Activated CD4-positive, alpha-beta T cell treated with anti-CD3 and anti-CD28 coated beads, Interleukin-2, amount 50 U/mL, for 1 hour (primary cell): Measurements from ENCODE around the gene GPI.
A peak's percentile ranks its signal among the peaks of the same experiment; 100 is the strongest.

Source experiments
- DNase-seq: peaks from one replicate; pipeline ENCODE4 v3.0.0-alpha.2; 2020

The GPI gene

DNA sequence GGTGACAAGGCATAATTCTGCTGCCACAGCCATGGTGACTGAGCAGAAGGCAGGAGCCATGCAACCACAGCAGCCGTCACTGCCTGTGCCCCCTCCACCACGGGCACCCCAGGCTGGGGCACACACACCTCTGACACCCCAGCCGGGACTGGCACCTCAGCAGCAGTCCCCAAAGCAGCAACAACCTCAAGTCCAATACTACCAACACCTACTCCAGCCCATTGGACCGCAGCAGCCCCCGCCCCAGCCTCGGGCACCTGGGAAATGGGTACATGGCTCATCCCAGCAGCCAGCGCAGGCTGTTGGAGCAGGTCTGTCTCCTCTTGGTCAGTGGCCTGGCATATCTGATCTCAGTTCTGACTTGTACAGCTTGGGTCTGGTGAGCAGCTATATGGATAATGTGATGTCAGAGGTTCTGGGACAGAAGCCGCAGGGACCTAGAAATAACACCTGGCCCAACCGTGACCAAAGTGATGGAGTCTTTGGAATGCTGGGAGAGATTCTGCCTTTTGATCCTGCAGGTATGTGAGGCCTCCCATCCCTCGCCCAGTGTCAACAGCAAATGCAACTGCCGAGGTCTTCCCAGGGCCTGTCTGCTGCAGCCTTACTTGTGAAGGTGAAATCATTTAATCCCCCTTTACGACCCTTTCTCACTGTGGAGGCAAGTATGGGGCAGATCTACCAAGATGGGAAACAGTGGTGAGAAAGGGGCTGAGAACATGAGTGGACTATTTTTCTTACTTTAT, 22.9 kb upstream of the GPI start:
- no peak for DNase-seq

DNA sequence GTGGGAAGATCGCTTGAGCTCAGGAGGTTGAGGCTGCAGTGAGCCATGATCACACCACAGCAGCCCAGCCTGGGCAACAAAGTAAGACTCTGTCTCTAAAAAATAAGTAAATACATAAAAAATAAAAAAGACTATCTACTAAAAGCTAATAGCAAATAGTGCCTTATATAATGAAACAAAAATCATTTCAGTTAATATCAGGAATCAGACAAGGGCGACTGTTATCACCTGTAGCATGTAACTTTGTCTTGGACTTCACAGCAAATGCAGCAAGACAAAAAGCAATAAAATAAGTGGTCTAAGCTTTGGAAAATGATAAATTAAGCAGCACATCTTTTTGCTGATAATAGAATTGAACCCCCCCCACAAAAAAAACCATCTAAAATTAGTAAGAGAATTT, 21.2 kb upstream of the GPI start:
- no peak for DNase-seq

DNA sequence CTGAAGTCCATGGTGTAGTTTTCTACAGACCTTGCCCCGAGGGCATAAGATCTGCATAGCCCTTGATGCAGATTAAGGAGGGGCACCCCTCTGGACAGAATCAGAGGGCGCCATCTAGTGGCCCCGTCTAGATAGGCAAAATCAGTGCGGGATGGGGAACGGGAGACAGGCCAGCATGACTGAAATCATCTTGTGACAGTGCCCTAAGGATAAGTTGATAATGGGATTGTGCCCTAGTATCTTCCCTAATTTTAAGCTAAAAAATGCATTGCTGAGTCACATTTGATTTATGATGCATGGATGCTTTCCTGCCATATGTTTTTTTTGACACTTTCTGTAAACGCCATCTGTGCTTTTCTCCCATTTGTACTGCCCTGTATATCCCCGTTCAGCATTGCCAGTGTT, 19.0 kb upstream of the GPI start:
- DNase-seq: peak; percentile 70

DNA sequence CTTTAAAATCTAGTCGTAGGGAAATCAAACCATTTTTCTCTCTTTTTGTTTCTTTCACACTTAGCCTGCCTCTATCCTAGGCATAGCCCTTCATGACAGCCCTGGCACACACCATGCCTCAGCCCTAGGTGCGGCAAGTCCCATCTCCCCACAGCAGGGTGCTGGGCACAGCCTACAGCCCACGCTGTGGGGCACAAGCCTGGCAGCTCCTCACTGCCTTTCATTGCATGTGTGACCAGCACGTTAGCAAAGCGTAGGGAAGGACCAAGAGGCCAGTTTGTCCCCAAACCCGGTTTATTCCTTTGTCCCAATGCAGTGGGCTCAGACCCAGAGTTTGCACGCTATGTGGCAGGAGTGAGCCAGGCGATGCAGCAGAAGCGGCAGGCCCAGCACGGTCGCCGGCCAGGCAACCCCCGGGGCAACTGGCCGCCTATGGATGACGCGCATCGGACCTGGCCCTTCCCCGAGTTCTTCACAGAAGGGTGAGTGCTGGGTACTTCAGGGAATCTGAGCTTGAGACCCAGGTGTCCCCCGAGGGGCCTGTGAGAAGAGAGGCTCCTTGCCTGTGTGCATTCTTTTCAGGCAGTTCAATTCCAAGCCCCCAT, 17.3 kb upstream of the GPI start:
- DNase-seq: no peak

DNA sequence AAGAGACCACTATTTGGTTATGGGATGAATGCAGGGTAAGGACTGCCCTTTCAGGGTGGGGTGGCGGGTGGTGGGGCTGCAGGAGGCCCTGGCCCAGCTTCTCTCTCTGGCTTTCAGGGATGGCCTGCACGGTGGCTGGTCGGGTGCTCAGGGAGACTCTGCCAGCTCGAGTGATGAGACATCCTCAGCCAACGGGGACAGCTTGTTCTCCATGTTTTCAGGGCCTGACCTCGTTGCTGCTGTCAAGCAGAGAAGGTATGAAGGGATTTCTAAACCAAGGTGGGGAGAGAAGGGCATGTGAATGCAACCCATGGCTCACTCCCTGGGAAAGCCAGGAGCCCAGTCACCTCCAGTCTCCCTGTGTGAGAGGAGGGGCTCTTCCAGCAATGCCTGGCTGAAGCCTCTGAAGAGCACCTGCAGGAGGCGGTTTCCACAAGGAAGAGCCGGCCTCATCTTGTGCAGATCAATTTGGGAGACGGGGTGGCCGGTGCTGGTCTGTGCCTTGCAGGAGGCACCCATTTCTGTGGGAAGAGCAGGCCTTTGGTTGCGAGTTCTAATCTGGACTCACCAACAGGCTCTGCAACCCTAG, 16.0 kb upstream of the GPI start:
- DNase-seq: no peak

DNA sequence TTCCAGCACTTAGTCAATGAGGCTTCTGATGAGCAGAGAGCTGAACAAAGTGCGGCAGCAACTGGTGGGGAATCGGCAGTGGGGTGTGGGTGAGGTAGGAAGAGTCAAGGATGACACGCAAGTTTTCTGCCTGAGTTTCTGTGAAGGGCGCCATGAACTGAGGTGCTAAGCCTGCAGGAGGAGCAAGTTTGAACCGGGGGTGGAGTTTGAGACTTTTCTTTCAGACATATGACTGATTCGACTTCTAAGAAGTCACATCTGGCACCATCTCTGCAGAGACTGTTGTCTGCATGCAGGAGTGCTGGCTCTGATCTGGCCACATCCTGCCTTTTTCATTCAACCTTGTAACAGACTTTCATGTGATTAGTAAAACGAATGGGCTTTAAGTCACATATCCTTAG, 14.8 kb upstream of the GPI start:
- peak; percentile 57 for DNase-seq

DNA sequence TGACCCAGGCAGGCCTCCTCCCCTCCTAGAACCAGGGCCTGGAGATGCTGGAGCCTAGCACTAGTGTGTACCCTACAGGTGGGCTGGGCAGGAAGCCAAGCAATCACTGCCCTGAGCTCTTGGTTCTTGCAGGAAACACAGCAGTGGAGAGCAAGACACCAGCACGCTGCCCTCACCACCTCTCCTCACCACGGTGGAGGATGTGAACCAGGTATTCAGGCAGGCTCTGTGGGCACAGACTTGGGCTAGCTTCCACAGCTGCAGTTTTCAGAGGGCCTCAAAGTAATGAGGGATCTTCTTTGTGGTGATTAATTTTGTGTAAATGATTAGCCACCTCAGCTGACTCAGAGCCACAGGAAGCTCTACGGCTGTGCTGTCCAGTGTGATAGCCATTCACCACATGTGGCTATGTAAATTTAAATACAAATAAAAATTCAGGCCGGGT, 13.6 kb upstream of the GPI start:
- DNase-seq: peak; percentile 5

DNA sequence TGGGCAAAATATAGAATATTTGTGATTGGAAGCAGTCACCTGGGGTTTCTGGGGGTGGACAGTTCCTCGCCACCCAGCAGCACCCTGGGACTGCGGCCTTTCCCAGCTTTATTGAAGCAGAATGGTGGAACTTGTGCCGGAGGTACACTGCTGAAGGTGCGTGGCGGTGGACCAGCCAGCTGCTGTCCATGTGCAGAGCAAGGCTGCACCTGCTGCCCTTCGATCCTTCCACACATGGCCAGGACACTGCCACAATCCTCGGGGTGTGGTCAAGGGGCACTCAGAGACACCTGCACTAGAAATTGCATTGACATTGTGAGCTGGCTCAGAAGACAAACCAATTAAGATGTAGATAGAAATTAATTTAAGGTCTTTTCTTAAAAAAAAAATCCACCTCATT, 11.4 kb upstream of the GPI start:
- DNase-seq: no peak

DNA sequence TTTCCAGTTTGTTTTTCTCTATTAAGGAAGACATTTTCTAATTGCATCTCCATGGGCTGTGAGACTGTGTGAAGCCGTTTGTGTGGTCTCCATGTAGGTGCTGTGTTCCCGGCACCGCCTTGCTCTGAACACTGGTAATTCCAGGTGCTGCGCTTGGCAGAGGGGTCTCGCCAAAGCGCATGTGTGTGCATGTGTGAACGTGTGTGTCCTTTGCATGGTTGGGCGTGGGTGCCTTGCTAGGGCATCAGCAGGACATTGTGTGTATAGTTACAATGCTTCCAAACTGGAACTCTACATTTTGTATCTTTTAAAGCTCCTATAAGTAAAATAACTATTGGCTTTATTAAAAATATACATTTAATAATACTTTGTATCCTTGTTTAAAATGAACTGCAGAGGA, 9.8 kb upstream of the GPI start:
- no peak for DNase-seq

DNA sequence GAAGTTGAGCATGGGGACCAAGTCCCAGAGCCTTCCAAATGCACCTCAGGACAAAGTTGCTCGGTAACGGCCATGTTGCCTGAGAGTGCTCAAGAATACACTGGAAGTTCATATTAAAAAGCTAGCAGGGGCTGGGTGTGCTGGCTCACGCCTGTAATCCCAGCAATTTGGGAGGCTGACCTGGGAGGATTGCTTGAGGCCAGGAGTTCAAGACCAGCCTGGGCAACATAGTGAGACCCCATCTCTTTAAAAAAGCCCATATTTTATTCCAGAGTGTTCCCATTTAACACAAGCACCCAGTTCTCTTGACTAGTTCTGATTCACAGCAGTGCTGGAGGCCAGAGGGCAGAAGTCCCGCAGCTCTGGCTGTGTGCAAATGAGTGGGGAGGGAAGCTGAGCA, 8.1 kb upstream of the GPI start:
- DNase-seq: no peak

DNA sequence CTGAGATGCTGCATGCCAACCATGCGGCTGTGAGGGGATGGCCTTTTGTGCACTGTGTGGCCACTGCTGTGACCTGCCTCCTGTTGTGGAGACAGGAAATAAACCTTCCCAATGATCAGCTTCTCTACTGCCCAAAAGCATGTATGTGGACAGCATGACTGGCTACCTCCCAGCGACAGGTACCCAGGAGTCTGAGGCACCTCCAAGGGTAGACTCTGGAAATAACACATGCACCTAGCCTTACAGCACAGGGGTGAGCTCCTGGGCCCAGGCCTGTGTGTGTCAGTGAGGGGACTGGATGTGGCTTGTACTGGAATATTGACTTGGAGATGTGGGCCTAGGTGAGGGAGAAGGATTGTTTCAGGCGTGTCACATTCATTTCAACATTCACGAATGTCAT, 7.6 kb upstream of the GPI start:
- no peak for DNase-seq

DNA sequence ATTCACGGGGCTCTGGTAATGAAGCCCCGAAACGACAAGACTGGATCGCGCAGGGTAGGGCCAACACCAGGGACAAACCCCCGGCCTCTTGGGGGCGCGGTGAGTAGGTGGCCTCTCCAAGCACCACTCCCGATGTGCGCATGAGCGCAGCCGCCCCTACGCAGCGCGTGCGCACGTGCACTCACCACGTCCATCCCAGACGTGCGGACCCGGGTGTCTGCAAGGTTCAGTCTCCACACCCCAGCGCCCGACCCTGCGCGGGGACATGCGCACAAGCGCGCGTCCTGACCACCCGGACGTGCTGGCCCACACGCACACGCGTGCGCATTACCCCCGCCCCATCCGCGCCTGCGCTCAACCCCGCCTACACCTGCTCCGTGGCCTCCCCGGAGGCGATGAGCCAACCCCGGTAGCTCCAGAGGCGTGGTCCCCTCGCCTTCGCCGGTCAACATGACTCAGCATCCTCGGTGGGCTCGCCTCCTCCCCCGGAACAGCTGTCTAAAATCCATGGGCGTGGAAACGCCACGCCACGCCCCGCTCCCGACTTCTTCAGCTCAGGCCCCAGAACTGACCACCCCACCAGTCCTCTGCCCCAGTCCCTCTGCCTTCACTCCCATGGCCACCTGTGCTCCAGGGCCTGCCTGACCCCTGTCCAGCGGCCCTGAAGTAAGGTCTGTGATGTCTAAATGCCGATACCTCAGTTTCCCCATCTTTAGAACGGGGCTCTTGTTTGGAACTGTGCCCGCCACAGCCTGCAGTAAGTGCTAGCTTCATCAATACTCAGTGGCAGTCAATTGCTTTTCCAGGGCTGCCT, 5.6 kb upstream of the GPI start:
- peak; percentile 85 for DNase-seq

DNA sequence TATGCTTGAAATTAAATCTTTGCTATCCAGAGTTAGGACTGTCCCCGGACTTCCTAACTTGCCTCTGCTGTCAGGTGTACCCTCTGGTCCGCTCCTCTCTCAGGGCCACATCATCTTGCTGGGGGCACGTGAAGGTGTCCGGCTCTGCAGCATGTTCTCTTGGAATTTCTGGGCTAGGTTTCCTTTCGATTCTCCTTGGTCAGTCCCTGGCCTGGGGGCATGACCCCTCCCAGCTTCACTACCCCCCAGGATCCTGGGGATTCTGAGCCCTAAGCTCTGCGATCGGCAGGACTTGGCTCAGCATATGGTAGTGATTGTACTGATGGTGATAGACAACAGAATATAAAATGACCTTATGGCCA, 5.1 kb upstream of the GPI start:
- no peak for DNase-seq

DNA sequence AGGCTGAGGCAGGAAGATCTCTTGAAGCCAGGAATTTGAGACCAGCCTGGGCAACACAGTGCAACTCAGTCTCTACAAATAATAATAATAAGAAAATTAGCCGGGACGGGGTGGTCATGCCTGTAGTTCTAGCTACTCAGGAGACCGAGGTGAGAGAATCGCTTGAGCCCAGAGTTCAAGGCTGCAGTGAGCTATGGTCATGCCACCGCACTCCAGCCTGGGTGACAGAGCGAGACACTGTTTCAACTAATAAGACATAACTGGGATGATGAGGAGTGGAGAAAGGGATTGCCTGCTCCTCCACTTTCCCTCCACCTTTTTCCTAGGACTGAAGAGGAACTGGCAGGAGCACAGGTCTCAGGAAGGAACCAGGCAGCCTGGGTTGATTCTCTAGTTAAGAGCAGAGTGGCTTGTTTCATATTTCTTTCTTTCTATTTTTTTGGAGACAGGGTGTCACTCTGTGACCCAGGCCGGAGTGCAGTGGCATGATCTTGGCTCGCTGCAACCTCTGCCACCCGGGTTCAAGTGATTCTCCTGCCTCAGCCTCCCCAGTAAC, 4.6 kb upstream of the GPI start:
- no peak for DNase-seq

DNA sequence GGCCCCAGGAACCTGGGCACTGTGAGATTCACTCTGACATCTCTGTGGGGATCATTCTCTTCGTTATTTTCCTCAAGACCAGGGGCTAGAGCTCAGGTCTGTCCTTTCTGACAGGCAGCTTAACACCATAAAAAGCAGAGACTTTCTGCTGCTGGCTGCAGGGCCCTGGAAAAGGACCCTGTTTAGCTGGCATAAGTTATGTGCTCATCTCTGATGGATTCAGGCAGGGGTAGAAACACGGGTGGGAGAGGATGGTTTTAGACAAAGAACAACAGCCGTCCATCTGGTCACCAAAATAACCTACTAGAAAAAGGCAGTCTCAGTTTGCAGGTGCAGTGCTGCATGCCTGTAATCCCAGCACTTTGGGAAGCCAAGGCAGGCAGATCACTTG, 2.3 kb upstream of the GPI start:
- DNase-seq: no peak

DNA sequence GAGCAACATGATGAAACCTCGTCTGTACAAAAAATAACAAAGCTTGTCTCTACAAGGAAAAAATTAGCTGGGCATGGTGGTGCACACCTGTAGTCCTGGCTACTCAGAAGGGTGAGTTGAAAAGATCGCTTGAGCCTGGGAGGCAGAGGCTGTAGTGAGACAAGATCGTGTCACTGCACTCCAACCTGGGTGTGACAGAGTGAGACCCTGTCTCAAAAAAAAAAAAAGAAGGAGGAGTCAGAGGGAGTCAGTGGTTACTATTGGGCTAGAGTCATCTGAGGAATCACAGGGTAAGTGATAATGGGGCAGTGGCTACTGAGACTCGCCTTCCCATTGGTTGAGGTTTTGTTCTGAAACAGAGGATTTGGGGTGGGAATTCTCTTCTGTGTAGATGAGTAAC, 1.9 kb upstream of the GPI start:
- no peak for DNase-seq

DNA sequence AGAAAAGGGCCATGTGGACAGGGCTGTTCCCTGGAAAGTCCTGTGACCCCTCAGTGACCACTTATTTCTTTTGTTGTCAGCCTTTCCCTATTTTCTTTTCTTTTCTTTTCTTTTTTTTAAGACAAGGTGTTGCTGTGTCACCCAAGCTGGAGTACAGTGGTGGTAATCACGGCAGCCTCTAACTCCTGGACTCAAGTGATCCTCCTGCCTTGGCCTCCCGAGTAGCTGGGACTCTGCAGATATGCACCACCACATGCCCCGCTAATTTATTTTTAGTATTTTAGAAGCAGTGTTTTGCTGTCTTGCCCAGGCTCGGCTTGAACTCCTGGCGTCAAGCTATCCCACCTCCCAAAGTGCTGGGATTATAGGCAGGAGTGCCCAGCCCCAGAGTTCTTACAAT, 1.1 kb upstream of the GPI start:
- no peak for DNase-seq

DNA sequence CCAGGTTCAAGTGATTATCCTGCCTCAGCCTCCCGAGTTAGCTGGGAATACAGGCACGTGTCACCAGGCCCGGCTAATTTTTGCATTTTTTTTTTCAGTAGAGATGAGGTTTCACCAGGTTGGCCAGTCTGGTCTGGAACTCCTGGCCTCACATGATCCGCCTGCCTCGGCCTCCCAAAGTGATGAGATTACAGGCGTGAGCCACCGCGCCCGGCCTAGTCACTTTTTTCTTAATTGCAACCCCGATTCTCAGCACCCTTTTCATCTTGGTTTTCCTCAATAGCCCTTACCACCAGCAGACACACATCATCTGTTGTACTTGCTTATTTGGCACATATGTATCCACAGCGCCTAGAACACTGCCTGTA, 550 bp upstream of the GPI start:
- DNase-seq: no peak

DNA sequence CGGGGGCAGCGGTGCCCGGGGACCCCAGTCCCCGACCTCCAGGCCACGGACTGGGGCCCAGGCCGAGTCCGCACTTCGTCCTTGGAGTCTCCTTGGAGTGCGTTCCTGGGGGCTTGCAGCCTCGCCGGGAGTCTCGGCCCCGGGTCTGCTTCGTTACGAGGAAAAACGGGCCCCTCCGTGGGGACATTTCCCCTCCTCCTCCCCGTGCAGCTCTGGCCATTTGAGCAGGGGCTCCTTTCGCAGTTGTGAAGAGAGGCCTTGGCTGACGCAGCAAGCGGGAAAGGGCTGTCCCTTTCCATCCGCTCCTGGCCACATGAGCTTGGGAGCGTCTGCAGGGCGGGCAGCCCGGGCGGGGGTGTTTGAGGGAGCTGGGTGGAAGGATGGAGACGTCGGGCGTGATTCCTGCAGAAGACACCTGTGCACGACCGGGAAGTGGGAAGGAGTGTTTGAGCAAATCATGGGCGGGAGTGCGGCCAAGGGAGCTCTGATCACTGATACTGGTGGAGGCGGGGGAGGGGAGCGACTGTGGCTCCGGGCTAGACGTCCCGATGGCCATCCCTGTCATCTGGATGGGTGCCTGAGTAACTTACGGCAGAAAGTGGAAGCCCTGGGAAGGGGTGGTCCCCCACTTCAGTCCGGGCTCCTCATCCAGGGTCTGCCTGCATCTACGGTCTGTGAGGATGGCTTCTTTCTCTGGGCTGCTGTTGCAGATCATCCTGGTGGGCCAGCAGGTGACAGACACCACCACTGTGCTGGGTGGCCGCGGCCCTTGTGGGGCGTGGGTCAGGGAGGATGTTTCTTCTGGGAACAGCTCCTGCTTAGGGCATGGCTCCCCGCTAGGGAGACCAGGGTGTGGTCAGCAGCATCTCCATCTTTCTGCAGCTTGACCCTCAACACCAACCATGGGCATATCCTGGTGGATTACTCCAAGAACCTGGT, 736 bp downstream of the GPI start:
- peak; percentile 7 for DNase-seq

DNA sequence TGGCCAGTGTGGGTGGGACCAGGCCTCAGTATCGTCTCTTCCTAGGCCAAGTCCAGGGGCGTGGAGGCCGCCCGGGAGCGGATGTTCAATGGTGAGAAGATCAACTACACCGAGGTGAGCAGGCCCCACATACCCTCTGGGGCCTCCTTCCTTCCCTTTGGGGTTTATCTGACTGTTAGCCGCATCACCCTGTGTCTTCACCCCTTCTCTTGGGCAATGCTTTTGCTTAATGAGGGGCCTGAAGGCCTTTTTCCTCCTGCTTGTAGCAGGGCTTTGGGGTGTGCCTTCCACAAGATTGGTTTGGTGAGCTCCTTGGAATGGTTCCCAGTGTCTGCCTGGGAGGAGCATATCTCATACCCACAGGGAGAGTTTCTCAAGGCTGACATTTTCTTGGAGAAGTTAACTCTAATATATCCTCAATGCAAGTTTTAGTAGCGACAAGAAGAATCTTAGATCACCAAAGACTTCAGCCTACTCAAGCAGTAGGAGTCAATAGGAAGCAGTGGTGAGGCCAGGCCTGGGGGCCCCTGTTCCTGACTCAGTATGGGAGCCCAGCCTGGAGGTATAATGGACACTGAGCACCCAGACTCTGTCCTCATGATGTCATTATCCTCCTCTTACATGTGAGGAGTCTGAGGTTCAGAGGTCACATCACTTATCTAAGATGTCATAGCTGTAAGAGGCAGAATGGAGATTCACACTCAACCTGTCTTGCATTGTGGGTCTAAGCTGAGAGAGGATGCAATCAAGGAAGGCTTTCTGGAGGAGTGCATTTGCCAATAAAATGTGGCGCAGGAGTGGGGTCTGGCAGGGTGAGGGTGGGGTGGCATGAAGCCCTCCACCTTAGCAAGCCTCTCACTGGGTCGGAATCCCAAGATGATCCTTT, 2.0 kb downstream of the GPI start:
- no peak for DNase-seq

DNA sequence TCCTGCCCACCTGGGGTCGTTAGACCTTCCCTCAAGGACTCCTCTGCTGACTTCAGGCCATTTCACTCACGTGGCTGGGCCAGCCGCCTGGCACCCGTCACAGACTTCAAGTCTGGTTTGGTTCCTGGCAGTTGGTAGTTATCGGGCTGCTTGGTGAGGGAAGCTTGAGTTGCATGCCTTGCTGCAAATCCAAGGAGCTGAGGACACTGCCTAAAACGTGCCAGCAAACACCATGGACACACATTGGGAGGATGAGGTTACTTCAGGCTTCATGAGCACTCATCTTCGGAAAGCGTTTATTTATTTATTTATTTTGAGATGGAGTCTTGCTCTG, 2.6 kb downstream of the GPI start:
- DNase-seq: no peak

DNA sequence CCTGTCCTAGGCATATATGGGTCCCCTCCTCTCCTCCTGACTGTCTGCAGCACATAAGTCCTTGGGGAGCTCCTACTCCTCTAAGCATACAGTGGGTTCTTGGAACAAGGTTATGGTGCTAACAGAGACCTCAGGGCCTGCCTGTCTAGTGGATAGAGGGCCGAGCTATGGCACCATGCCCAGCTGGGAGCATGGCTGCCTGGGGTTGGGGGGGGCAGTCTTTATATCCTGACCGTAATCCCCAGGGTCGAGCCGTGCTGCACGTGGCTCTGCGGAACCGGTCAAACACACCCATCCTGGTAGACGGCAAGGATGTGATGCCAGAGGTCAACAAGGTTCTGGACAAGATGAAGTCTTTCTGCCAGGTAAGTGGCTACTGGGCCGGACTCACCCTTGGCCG, 3.3 kb downstream of the GPI start:
- no peak for DNase-seq
